GM19324 (cell line): ENCODE results near the gene KLF2.
"Not testable (repeated sequence)": the region's sequence is repeated elsewhere in the genome, so short reads cannot be mapped to it uniquely, and the experiment has no call there.

ENCODE experiments used
- ATAC-seq: cut with Tn5 transposase; IDR thresholded peaks from one replicate; pipeline ENCODE4 v1.9.1; 2021; ENCODE audit warnings: mild to moderate bottlenecking, moderate library complexity; ENCODE audit not compliant: unreplicated experiment, low FRiP score

The KLF2 gene

GRCh38 chr19:16324384-16325160, at the start of gene KLF2:
TSS of gene KLF2 (plus strand) at chr19:16324826. CDS start at chr19:16324924, 98 bp downstream.
- ATAC-seq, result peak; percentile 77

GRCh38 chr19:16280306-16280705, 44.3 kb upstream of the KLF2 start:
- ATAC-seq, result no peak

- no peak for ATAC-seq
Measured at GRCh38 chr19:16281743-16282142, 42.9 kb upstream of the KLF2 start.

GRCh38 chr19:16283210-16284061, 41.2 kb upstream of the KLF2 start:
- ATAC-seq, result no peak

- no peak for ATAC-seq
Measured at GRCh38 chr19:16284505-16284904, 40.1 kb upstream of the KLF2 start.

DNA sequence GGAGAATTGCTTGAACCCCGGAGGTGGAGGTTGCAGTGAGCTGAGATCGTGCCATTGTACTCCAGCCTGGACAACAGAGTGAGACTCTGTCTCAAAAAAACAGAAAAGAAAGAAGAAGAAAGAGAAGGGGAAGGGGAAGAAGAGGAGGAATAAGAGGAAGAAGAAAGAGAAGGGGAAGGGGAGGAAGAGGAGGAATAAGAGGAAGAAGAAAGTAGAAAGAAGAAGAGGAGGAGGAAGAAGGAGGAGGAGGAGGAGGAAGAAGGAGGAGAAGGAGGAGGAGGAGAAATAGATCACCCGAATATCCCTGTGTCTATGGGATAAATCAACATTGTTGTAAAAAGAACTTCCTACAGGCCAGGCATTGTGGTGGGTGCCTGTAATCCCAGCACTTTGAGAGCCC, 39.5 kb upstream of the KLF2 start:
- ATAC-seq, result not testable (repeated sequence)

DNA sequence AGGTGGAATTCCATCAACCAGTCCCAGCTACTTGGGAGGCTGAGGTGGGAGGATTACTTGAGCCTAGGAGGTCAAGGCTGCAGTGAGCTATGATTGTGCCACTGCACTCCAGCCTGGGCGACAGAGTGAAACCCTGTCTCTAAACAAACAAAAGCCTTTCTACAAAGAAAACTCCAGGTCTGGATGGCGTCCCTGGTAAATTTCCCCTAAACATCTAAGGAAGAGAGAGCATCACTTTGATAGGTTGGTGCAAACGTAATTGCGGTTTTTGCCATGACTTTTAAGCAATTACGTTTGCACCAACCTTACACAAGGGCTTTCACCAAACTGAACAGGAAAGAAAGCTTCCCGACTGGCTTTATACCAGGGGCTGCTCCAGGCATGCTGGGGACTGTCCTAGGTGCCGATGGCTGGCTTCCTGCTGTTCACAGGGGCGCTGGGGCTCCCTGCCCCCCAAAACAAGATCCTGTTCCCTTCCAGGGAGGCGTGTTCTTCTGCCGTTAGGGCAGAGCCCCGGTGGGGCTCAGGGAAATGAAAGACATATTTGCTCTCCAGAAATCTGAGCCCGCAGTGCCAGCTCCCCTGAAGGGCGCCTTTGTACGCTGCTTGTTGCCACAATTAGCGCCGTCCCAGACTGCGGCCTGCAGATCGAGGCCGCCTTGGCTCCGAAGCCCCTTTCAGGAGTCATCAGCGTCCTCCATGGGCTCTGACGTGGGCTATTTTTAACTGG, 38.7 kb upstream of the KLF2 start:
- no peak for ATAC-seq

DNA sequence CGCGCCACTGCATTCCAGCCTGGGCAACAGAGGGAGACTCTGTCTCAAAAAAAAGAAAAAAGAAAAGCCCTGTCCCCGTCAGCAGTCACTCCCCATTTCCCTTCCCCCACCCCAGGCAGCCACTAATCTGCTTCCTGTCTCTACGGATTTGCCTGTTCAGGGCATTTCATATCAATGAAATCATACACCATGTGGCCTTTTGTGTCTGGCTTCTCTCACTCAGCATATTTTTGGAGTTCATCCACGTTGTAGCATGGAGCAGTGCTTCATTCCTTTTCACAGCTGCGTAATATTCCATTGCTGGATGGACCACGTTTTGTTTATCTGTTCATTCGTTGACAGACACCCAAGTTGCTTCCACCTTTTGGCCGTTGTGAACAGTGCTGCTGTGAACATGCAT, 36.1 kb upstream of the KLF2 start:
- ATAC-seq, result no peak

DNA sequence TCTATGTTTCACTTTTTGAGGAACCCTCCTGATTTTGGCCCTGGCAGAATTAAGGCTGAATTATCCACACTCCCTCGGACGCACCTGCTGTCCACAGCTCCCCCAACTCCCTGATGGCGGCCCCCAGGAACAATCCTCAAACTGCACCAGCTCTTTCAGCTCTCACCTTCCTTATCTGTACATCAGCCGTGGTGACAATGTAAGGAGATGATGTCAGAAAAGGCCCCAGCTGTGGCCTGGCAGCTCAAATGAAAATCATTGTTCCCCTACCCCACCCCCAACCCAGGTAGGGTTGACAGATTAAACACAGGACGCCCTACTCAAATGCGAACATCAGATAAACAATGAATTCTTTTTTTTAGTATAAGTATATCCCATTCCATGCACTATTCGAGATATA, 35.0 kb upstream of the KLF2 start:
- ATAC-seq, result no peak

DNA sequence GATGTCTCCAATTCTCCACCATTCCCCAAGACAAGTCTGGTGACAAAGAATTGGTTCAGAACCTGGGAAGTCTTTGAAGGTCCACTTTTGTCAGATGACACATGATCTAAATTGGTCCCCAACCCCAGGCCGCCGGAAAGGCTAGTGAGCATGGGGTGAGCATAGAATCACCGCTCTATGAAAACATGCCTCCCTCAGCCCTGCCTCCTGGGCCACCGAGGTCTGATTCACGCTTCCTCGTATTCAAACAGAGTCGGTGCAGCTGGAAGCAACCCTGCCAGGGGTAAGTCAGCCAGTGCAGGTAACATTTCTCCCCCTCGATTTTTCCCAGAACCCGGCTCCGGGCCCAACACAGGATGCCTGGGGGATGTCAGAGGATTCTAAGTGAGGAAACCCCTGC, 33.9 kb upstream of the KLF2 start:
- ATAC-seq, result no peak

DNA sequence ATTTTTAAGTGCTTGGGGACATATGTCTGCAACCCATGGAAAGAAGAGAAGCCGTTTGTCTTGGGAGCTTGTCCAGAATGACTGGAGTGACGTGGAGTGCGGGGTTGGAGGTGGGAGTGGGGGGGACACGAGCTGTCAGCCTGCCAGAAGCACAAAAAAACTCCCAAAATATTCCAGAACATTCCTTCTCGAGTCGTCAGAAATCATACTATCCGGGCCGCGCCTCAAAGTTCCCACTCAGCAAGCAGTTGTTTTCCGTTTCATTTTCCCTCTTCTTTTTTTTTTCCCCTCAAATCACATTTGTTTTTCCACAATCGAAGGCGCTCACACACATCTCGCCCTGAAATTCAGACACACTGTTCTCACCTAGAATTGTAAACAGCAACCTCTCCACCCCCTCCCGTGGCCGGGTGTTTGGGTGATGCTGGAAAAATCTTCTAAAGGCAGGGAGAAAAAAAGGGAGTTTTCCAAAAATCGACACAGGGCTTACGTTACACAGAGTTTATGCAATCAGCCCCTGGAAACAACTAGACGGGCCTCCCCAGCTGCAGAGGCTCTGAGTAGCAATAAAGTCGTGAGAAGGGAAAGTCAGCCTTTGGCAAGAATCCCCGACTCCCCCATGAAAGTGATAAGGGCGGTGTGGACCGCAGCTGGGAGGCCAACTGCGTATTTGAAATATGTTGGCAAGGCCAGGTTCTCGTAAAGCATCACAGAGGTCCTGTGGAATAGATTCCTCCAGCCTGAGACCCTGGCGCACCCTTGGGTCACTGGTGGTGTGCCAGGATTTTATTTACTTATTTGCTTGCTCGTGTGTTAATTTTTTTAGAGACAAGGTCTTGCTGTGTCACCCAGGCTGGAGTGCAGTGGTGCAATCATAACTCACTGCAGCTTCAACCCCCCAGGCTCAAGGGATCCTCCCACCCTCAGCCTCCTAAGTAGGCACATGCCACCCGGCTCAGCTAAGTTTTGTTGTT, 31.2 kb upstream of the KLF2 start:
- ATAC-seq, result no peak

DNA sequence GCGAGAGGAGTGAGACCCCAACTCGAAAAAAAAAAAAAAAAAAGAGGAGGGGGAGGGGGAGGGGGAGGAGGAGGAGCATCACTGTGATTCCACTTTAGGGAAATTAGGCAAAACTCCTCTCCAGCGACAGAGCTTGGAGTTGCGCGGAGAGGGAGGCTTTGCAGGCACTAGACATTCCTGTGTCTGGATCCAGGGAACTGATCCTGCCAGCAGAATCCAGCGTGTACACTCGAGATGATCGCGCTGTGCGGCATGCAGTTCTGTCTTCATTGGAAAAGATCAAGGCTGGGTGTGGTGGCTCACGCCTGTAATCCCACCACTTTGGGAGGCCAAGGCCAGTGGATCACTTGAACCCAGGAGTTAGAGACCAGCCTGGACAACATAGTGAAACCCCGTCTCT, 29.6 kb upstream of the KLF2 start:
- no peak for ATAC-seq

GRCh38 chr19:16296713-16297112, 27.9 kb upstream of the KLF2 start:
- ATAC-seq, result no peak

- no peak for ATAC-seq
Measured at GRCh38 chr19:16297575-16298178, 26.9 kb upstream of the KLF2 start.

- no peak for ATAC-seq
Measured at GRCh38 chr19:16298334-16298733, 26.3 kb upstream of the KLF2 start.

- no peak for ATAC-seq
Measured at GRCh38 chr19:16301999-16302694, 22.5 kb upstream of the KLF2 start.

- no peak for ATAC-seq
Measured at GRCh38 chr19:16303755-16304154, 20.9 kb upstream of the KLF2 start.

DNA sequence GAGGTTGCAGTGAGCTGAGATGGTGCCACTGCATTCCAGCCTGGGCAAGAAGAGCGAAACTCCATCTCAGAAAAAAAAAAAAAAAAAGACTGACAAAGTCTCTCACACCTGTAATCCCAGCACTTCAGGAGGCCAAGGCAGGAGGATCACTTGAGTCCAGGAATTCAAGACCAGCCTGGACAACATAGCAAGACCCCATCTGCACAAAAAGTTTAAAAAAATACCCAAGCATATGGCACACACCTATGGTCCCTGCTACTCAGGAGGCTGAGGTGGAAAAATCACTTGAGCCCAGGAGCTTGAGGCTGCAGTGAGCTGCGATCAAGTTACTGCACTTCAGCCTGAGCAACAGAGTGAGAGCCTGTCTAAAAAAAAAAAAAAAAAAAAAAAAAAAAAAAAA, 20.1 kb upstream of the KLF2 start:
- ATAC-seq, result not testable (repeated sequence)

GRCh38 chr19:16305060-16305459, 19.6 kb upstream of the KLF2 start:
- ATAC-seq, result not testable (repeated sequence)
